GM21526 (cell line): ENCODE data around the gene UTS2.

Experiments used
- ATAC-seq: cut with Tn5 transposase; IDR thresholded peaks from one replicate; pipeline ENCODE4 v1.9.1; 2021; ENCODE audit warnings: moderate library complexity; ENCODE audit not compliant: unreplicated experiment, low FRiP score

UTS2 gene

DNA sequence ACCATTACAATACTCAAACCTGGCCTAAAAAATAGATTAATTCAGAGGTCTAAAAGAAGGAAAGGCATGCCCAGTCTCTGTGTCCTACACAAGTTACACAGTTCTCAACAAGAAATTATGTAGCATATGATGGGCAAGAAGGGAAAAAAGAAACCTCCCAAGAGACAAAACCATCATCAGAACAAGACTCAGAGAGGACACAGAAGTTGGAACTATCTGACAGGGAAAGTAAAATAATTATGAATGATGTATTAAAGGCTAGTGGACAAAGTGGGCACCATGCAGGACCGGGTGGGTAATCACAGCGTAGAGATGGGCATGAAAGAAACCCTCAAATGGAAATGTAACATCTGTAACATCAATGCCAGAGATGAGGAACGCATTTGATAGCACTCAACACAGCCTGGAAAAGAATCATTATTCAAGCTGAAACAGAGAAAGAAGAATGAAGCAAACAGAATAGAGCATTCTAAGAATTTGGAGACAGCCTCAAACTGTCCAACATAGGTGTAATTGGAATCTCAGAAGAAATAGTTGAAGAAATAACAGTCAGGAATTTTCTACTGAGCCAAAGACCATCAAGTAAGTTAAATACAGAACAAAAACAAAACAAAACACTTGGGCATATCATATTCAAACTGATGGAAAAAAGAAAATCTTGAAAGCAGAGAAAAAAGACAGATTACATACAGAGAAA lies 39.0 kb downstream of the UTS2 start:
- no peak for ATAC-seq

DNA sequence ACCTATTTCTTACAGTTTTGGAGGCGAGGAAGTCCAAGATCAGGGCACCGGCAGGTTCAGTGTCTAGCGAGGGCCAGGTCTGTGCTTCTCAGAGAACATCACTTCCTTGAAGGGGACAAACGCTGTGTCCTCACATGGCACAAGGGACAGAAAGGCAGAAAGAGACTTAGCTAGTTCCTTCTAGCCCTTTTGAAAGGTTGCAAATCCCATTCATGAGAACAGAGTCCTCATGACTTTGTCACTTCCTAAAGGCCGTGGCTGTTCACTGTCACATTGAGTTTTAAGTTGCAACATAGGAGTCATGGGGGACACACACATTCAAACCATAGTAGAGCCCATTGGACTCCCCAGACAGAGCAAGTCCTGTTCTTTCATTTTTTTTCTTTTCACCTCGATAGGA lies 41.4 kb downstream of the UTS2 start:
- ATAC-seq = no peak

DNA sequence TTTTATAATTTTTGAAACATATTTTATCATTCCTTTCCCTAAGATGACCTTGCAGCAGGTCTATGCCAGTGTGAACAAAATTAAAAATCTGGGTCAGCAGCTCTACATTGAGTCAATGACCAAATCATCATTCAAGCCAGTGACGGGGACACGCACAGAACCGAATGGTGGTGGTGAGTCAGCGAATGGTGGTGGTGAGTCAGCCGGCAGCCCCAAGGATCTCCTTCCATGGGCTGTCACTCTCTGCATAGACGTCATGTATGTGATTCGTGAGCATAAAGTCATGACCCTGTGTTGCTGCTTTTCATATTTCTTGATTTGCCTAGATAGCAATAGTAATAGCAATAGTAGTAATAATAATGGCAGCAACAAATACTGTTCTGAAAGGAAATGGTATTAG lies 42.5 kb downstream of the UTS2 start:
- ATAC-seq = no peak

DNA sequence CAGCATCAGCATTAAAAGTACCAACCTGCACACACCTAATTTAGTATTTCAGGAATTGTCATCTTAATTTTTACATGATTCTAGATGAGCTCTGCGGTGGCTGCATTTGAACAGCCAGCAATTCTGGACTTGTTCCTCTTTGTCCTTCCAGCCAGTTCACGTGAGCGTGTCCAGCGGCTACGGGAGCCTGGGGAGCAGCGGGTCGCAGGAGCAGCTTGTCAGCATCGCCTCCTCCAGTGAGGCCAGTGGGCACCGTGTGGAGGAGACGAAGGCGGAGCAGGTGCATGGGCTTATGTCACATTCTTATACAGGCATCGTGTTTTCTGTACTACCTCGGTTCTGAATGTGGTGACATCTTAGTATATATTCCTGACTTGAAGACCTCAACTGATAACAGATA lies 43.1 kb downstream of the UTS2 start:
- no peak for ATAC-seq

- no peak for ATAC-seq
Measured at GRCh38 chr1:7808253-7808844, 44.5 kb downstream of the UTS2 start.

- no peak for ATAC-seq
Measured at GRCh38 chr1:7805460-7805859, 47.4 kb downstream of the UTS2 start.
